Measurements from ENCODE around the gene CPA4.

DNA sequence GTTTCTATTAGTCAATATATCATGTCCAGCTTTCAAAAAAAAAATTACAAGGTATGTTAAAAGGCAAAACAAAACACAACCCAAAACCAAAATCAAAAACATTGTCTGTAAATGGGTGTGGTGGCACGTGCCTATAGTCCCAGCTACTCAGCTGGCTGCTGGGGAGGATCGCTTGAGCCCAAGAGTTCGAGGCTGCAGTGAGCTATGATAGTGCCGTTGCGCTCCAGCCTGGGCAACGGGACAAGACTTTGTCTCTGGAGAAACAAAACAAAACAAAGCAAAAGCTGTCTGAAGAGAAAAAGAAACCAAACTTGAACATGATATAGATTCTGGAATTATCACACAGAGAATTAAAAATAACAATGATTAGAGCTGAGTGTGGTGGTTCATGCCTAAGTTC, 41.3 kb downstream of the CPA4 start:
- TF ChIP-seq, protein P1, sequence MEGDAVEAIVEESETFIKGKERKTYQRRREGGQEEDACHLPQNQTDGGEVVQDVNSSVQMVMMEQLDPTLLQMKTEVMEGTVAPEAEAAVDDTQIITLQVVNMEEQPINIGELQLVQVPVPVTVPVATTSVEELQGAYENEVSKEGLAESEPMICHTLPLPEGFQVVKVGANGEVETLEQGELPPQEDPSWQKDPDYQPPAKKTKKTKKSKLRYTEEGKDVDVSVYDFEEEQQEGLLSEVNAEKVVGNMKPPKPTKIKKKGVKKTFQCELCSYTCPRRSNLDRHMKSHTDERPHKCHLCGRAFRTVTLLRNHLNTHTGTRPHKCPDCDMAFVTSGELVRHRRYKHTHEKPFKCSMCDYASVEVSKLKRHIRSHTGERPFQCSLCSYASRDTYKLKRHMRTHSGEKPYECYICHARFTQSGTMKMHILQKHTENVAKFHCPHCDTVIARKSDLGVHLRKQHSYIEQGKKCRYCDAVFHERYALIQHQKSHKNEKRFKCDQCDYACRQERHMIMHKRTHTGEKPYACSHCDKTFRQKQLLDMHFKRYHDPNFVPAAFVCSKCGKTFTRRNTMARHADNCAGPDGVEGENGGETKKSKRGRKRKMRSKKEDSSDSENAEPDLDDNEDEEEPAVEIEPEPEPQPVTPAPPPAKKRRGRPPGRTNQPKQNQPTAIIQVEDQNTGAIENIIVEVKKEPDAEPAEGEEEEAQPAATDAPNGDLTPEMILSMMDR (IDR thresholded peaks at IDR 0.05), result no peak
- no peak for TF ChIP-seq POLR2A (IDR thresholded peaks at IDR 0.05)
